GM21825 (cell line): ENCODE measurements around the gene STAG3.

Source experiments
- ATAC-seq: cut with Tn5 transposase; IDR thresholded peaks from one replicate; pipeline ENCODE4 v1.9.1; 2021; ENCODE audit warnings: mild to moderate bottlenecking, moderate library complexity; ENCODE audit not compliant: unreplicated experiment

Gene STAG3

DNA sequence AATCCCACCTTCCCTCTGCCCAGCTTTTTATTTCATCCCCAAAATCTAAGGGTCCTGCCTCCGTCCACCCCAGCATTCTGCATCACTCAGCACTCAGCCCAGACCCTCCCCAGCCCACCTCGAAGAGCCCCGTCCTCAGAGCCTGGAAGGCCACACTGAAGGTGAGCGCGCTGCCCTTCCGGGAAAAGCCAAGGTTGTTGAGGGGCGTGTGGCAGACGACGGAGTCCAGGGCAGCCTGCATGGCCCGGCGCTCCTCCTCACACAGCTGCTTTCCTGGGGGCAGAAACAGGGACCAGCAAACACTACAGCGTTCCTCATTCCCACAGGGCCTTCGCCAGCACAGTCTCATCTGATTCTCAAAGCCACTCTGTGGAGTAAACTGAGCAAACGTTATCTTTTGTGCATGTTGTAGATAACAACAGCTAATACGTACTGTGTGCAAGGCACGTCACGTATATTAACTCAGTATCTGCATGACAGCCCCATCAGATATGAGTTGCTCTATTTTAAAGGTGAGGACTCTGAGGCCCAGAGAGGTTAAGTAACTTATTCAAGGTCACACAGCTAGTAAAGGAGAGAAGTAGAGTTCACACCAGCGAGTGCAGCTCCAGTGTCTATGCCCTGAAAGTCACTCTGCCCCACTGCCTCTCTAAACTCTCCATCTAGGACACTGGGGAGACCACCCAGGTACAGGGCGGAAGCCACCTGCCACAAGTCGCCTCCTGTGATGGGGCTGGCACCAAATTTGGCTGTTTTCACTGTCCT, 22.0 kb upstream of the STAG3 start:
- ATAC-seq = no peak

- no peak for ATAC-seq
These were observed 21.2 kb upstream of the STAG3 start for GRCh38 chr7:100156331-100157068.

- ATAC-seq = no peak
These were observed 20.7 kb upstream of the STAG3 start for GRCh38 chr7:100157069-100157333.

DNA sequence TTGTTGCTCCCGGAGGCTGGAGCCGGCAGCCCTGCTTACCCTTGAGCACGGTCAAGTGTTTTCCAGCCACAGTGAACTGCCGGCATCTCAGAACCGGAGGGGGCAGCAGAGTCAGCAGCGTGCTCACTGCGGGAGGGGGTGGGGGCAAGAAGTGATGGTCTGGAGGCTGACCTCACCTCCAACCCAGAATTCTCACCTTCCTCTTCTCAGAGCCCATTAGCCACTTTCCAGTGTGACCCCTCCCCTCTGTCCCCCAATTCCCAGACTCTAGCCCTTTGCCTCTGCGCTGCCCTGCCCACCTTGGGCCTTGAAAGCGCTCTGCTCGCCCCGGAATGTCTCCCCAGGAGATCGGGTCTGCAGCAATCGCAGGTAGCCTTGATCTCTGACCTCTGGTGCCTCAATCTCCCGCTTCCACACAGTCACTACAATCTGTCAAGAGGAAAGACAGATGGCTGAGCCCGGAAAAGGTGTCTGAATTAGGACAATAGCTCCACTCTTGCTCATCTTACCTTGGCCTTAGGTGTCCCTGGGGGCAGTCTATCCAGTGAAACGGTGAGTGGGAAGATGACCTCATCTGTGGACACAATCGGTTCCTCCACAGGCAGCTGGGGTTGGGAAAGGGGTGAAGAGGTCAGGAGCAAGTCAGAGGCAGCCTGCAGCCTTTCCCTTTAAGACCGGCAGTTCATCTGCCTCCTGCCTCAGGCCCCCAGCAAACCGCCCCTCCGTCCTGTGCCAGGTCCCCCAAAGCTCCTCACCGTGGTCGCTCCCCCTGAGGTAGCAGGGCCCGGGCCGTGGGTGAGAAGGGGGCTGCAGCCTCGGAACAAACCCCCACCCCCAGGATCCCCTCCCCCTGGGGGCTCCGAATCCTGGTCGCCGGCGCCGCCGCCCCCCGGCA, 20.1 kb upstream of the STAG3 start:
- no peak for ATAC-seq

GRCh38 chr7:100158229-100159098, 19.3 kb upstream of the STAG3 start, which contains the start of gene TRAPPC14:
TRAPPC14 (minus strand) TSS chr7:100158723; CDS start chr7:100158499, 224 bp downstream.
- peak; percentile 77 for ATAC-seq

- ATAC-seq = no peak
These were observed 18.6 kb upstream of the STAG3 start for GRCh38 chr7:100159099-100159623.

- no peak for ATAC-seq
These were observed 17.7 kb upstream of the STAG3 start for GRCh38 chr7:100160067-100160466.

- no peak for ATAC-seq
These were observed 14.6 kb upstream of the STAG3 start for GRCh38 chr7:100163006-100163531.

DNA sequence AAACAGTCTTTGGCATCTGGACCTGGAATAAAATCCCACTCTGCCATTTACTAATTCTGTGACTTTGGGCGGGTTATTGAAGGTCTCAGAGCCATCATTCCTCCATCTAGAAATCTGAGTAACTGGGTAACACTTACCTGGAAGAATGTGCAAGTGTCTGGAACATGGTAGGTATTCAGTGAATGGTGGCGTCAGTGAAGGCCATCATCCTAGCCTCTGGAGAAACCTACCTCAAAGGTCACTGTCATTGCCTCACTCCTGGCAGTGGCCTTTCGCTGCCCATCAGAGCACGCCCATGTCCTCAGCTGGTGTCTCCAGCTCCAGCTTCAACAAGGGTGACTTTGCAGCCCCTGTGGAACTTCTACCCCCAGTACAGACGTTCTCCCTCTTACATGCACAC, 13.8 kb upstream of the STAG3 start:
- no peak for ATAC-seq

DNA sequence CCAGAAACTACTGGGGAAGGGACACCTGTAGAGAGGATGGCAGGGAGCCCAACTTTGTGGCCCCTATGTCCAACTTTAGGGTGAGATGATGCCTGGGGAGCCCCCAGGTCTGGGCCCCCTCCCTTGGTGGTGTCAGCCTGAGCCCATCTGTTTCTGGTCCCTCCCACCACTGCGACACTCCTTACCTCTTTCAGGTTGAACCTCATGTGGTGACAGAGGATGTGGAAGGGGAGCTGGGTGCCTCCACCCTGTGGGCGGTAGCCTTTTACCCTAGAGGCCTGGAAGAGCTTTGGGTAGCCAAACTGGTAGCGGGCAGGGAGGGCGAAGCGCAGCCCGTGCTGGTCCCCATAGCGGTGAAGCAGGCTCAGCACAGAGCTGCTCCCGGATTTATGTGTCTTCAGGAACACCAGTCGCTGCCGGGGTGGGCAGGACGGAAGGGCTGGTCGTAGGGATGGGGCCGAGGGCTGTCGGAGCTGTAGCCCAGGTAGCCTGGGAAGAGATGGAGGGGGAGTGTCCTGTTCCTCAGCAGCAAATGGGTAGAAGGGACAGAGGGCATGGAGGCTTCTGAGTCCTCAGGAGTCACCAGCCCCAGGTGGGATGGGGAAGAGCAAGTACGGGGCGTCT, 11.3 kb upstream of the STAG3 start:
- ATAC-seq = no peak

DNA sequence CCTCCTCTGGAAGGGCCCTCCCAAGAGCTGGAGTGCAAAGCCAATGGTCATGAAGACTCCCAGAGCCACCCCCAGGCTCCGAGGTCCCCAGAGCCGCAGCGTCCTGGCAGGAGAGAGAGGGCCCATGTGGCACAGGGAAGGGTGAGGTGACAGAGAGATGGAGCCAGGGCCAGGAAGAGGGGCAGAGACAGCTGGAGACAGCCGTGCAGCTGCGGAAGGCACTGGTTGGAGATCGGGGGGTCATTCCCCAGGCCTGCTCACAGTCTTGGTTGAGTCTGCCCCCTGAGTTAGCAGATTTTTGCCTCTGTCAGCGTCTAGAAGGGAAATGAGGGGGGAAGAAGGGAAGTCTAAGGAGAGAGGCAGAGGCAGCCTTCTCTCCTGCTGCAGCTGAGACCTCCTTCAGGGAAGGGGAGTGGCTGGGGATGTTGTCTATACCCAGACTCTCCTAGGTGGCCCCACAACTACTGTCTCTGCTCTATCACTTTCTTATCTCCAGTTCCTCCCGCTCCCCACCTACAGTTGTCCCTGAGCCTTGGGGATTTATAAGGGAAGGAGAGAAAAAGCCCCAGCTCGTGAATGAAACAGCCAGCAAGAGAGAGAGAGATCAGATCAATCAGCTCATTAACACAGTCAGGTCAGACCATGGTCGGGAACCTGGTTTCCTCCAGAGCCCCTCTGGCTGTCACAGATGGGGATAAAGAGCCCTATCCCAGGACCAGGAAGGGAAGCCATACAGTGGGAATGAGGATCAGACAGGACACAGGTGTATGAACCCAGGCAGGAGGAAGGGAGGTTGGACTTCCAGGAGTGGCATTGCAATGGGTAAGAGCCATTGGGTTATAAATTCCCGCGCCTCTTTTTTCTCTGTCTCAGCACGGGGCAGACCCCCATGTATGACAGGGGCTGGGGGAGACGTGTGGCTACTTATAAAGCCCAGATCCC, 10.5 kb upstream of the STAG3 start:
- no peak for ATAC-seq

DNA sequence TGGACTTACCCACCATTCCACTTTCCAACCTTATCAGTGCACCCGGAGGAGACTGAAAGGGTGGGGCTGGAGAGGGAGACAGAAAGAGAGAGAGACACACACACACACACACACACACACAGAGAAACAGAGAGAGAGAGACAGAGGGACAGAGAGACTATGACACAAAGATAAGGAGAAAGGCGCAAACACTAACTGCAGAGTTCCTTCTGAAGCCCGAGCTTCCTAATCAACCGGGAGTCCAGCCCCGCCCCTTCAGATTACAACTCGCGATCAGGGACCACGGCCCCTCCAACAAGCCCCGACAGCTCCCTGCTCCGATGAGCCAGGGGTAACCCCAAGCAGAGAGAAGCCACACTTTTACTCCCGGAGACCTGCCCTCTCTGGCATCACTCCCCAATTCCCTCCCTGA, 9.8 kb upstream of the STAG3 start:
- no peak for ATAC-seq

DNA sequence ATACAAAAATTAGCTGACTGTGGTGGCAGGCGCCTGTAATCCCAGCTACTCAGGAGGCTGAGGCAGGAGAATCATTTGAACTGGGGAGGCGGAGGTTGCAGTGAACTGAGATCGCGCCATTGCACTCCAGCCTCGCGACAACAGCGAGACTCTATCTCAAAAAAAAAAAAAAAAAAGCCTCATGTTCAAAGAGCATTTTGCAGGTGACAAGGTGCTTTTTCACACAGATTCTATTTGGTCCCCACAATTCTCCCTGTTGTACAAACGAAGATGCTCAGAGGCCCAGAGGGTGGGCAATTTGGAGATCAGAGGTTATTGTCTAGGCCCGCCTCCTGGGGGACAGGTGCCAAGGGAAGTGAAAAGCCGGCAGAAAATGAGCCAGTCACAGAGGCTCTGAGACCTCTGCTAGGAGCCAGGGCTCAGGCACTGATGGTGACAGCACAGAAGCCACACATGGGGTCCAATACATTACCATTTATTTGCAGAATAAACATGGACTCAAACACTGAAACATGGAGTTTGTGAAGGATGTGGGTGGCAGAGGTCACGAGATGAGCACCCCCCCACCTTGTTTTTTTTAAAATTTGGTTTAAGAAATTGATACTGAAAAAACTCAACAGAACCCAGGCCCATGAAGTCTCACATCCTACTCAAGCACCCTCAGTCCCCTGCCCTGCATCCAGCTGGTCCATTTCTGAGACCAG, 8.4 kb upstream of the STAG3 start:
- ATAC-seq = no peak

DNA sequence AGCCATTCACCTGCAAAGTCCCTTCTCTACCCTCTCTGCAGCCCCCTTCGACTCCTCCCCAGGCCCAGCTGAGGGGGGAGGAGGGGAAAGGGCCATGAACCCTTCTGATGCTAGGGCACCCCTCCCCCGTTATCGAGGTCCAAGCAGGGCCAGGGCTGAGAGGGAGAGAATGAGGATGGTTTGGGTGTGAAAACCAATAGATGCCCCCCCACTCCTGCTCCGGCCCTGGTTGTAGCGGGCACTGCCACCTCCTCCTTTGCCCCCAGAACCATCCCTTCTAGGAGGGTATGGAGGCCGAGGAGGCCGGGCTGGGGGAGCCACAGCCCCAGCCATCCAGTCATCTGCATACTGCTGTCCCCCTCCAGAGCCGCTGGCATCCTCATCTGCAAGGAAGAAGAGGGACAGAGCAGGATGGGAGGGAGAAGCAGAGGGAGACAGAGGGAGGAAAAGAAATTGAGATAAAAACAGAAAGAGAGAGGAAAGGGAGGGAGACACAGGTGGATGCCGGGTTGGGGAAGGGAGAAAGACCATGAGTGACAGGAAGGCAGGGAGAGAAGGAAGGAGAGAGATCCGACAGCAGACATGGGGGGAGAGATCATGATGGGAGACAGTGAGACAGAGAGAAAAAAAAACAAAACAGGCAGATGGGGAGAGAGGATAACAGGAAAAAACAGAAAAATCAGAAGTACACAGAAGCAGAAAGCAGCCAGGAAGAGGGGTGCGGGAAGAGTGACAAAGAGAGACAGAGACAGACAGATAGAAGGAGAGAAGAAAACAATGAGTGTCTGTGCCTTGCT, 7.4 kb upstream of the STAG3 start:
- no peak for ATAC-seq

GRCh38 chr7:100171087-100171681, 6.5 kb upstream of the STAG3 start:
- ATAC-seq = no peak

- no peak for ATAC-seq
These were observed 5.9 kb upstream of the STAG3 start for GRCh38 chr7:100171840-100172239.
